Lower leg skin (tissue), 4 donors: Measurements from ENCODE around the gene GNAI3. TPM values are rescaled to one million over a fixed set of nuclear protein-coding genes. Genes with fewer than 3 reads are reported as not detected.

Experiments used
- DNase-seq, 2 donors: peaks; one replicate each; pipeline ENCODE4 v3.0.0-alpha.2; 2019; ENCODE audit warnings: low spot score in 2 of 2
- H3K4me3 ChIP-seq: fragments of 200-600 bp; sonication (generic); 2 replicates; pipeline ENCODE4 v1.5.1; 2017; ENCODE audit warnings: mild to moderate bottlenecking, low read depth; ENCODE audit not compliant: poor library complexity, severe bottlenecking
- CTCF ChIP-seq, 3 donors: fragments of 450-650 bp; IDR thresholded peaks; one replicate each; pipeline ENCODE4 v1.5.1; 2016; ENCODE audit warnings: antibody characterized with exemption in 3 of 3, mild to moderate bottlenecking in 3 of 3, moderate library complexity in 2 of 3
- POLR2A ChIP-seq, 2 donors: fragments of 450-650 bp; IDR thresholded peaks; one replicate each; pipeline ENCODE4 v1.6.1; 2016 to 2017; ENCODE audit warnings: antibody characterized with exemption in 2 of 2, mild to moderate bottlenecking in 1 of 2, moderate library complexity in 1 of 2
- WGBS, 2 donors: methylation state at CpG; one replicate each; pipeline ENCODE4 v1.1.5; 2018; 5-methylcytosine and 5-hydroxymethylcytosine counted together
- intact Hi-C: fragments of 100-400 bp; cut with DNase I; formaldehyde crosslinking; loops from one replicate; pipeline ENCODE4 v1.15.0; 2023; ENCODE audit warnings: low total_unique reads
- total RNA-seq, 4 donors: library from RNA; depleted of rRNA; stranded (reverse); fragments of >200 nt; gene quantifications; one replicate each; pipeline ENCODE4 v1.1.0, GENCODE V29; 2016

The GNAI3 gene
- total RNA-seq, 4 donors from 2014 or later = 8.5 to 13.2 (median 10.7) TPM

DNA sequence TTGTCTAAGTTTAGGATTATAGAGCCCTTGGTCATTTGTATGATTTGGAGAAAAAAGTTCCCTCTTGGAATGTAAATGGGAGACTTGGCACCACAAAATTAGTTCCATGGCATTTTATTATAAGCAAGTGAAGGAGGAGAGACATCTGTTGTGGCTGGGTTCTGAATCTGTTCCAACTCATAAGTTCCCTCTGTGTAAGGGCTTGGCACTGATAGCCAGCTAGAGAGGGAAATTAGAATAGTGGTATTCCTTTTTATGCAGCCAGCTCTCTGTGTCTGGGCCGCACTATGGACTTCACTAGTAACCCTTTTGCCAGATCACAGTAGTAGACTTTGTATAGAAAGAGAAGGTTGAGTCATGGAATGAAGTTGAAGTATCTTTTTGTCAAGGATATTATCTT lies 31.1 kb downstream of the GNAI3 start:
- intact Hi-C loops = no loop called here
- DNase-seq = no peak
- WGBS, 2 donors = 73% methylated on average over 1 of the region's 1 CpG
- H3K4me3 ChIP-seq = no peak overlapping the region
- TF ChIP-seq CTCF (IDR thresholded peaks at IDR 0.05) (no peak), POLR2A (IDR thresholded peaks at IDR 0.05) (no peak)

GRCh38 chr1:109582021-109582420 lies 33.6 kb downstream of the GNAI3 start:
- TF ChIP-seq CTCF (IDR thresholded peaks at IDR 0.05) = no peak
- no peak for TF ChIP-seq POLR2A (IDR thresholded peaks at IDR 0.05)
- intact Hi-C loops = no loop called here
- 90 to 93% methylated on average over 2 of the region's 2 CpGs for WGBS, 2 donors
- no peak overlapping the region for H3K4me3 ChIP-seq
- DNase-seq = no peak

DNA sequence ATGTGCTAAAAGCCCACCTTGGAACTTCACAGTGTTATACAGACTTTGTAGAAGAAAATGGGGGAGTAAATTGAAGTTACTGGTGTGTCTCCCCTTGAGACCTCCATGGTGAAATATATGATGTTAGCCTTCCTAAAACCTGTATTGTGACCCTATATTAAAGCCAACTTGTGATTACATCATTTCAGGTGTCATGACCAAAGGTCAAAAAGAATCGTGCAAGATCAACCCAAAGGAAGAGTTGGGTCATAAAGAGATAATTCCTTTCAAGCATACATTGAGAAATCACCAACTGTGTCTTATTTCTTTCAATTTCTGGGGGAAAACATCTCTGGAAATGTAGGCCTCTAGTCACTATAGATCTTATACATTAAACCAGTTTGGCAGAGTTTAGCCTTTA lies 36.4 kb downstream of the GNAI3 start:
- DNase-seq = no peak
- intact Hi-C loops = no loop called here
- TF ChIP-seq POLR2A (IDR thresholded peaks at IDR 0.05) = no peak
- no peak for TF ChIP-seq CTCF (IDR thresholded peaks at IDR 0.05)
- WGBS, 2 donors = 92 to 94% methylated on average over 1 of the region's 1 CpG
- H3K4me3 ChIP-seq = no peak overlapping the region

GRCh38 chr1:109586055-109586454 lies 37.6 kb downstream of the GNAI3 start:
- intact Hi-C loops = no loop called here
- no peak for TF ChIP-seq POLR2A (IDR thresholded peaks at IDR 0.05)
- TF ChIP-seq CTCF (IDR thresholded peaks at IDR 0.05) = no peak

GRCh38 chr1:109589177-109589576 lies 40.8 kb downstream of the GNAI3 start:
- H3K4me3 ChIP-seq = no peak overlapping the region
- no peak for DNase-seq
- TF ChIP-seq CTCF (IDR thresholded peaks at IDR 0.05) (no peak), POLR2A (IDR thresholded peaks at IDR 0.05) (no peak)
- intact Hi-C loops = no loop called here
- WGBS, 2 donors = 84 to 95% methylated on average over 3 of the region's 3 CpGs

More at GRCh38 chr1:109586055-109586454, 37.6 kb downstream of the GNAI3 start:
- no peak overlapping the region for H3K4me3 ChIP-seq
- no peak for DNase-seq
- 89 to 94% methylated on average over 3 of the region's 3 CpGs for WGBS, 2 donors

DNA sequence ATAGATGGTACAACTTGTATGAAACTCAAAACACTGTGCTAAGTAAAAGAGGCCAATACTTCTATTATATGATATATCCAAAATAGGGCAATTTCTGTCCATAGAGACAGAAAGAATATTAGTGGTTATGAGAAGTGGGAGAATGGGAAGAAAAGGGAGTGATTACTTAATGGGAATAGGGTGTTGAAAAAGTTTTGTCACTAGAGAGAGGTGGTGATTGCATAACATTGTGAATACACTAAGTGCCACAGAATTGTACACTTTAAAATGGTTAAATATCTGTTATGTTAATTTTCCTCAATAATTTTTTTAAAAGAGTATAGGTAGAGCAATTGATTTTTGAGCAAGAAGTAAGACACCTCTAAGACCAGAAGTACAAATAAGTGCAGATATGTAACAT lies 41.3 kb downstream of the GNAI3 start:
- no peak overlapping the region for H3K4me3 ChIP-seq
- intact Hi-C loops = no loop called here
- TF ChIP-seq CTCF (IDR thresholded peaks at IDR 0.05) (no peak), POLR2A (IDR thresholded peaks at IDR 0.05) (no peak)
- no peak for DNase-seq
